Ramos (cell line): Measurements from ENCODE around the gene TMEM170B.

Experiments used
- in situ Hi-C: fragments of 300-500 bp; cut with MboI; formaldehyde crosslinking; loops from one replicate; pipeline ENCODE4 v1.14.3; 2022; ENCODE audit warnings: low sequenced_read_pairs; ENCODE audit not compliant: unreplicated experiment

TMEM170B gene

DNA sequence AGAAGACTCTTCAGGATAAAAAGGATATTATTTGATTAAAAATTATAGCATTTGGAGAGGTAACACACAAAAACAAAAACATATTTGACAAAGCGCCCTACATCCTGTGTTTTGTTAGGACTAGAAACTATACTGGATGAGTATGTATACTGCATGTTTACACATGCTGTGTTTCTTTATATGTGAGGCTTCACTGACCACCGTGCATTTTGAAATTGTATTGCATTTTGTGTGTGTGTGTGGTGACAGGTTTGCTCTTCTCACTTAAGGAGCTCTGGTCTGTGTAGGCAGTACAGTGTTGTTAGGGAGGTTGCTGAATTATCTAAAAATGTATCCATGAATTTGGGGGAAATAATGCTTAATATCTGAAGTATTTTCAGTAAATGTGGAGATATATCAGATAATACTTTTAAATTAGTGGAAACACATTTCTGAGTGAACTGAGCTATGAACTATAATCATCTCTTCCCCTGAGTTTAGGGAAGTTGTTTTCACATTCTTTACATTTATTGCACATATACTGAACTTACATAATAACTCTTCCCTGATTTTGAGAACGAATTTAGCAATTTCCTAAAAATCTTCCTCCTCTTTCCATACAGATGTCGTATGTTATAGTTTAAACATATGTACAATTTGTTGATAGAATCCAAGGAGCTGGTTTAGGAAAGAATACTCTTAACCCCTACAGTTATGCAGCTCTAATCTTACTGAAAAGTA lies 43.3 kb downstream of the TMEM170B start:
- in situ Hi-C loops: no loop called here

DNA sequence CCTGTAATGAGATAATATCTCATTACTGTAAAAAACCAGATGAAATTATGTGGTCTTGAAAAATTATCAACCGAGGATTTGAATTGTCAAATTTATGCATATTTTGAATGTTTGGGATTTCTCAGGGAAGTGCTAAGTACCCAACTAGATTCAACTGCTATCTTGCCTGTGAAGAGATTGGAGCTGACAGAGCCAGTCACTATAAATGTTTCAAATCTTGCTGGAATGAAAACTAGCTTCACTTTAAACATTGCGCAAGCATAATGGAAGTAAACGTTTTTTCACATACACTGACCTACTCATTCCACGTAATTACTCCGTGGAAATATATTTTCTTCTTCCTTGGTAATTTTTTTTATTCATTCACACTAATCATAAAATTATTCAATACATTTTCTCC lies 46.7 kb downstream of the TMEM170B start:
- in situ Hi-C loops: no loop called here

DNA sequence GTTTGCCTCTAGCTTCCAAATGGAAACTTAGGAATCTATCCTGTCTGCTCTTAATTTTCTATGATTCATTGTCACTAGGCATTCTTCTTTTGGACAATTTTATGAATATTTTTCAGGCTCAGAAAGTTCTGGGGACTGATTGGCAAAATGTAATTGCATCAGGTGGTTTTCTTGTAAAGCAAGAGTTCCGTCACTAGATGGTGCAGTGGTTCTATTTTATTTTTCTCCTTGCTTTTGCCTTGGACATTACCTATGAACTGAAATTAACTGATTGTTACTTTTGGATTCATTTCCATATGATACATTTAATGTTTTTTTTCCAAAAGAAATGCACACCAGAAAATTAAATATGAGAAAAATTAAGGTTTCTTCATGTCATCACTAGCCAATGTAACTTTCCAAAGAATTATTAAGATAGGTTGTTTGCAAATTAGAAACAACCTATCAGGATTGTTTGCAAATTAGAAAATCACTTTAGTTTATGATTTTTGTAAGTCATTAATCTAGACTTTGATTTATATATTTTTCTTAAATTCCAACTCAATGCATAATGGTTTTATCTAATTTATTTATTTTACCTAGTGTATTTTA lies 48.0 kb downstream of the TMEM170B start:
- in situ Hi-C loops: no loop called here

DNA sequence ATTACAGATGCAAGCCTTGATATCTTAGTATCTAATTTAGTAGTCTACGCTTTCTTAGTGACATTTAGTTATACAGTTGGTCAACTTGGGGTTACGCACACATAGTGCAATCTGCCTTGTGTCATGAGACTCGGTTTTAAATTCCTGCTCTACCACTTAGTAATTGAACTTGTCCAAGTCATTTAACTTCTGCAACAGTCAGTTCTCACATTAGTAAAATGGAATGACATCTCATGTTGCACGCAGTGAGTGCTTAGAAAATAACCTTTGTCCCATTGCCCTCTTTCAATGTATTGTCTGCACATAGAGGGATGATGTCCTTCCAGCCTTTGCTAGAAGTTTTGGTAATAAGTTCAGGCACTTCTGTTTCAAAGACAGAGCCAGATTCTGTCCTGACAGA lies 48.6 kb downstream of the TMEM170B start:
- in situ Hi-C loops: no loop called here

DNA sequence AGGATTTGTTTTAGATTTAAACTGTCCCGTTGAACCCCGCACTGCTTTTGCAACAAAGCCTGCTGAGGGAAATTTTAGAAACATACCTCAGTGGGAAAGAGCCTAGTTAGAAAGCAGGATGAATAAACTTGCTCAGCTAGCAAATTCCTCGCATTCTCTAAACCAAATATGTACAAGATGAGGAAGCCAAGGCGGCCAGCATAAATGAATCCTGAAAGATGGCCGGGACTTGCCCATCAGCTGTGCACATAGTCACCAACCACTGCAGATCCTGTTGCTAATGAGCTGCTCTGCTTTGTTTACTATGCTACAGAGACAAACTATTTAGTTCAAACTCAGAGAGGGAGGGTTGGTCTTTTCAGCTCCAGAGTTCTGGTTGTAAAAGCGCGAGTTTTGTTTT lies 49.0 kb downstream of the TMEM170B start:
- in situ Hi-C loops: no loop called here

DNA sequence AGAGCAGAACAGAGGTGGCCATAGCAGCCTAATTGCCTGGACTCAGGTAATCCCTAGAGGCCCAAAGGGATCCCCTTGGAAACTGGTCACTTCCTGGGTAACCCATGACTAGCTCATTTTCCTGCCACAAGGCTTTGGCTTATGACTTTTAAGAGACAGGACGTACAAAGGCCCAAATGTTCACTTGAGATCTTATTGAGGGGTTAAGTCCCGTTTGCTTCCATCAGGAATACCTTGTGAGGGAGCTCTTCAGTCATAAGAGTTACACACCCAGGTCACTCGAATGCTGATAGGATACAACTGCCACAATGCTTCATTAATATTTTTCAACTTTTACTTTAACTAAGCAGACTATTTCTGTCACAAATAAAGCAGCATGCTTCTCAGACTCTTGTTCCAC lies 51.7 kb downstream of the TMEM170B start:
- in situ Hi-C loops: no loop called here

DNA sequence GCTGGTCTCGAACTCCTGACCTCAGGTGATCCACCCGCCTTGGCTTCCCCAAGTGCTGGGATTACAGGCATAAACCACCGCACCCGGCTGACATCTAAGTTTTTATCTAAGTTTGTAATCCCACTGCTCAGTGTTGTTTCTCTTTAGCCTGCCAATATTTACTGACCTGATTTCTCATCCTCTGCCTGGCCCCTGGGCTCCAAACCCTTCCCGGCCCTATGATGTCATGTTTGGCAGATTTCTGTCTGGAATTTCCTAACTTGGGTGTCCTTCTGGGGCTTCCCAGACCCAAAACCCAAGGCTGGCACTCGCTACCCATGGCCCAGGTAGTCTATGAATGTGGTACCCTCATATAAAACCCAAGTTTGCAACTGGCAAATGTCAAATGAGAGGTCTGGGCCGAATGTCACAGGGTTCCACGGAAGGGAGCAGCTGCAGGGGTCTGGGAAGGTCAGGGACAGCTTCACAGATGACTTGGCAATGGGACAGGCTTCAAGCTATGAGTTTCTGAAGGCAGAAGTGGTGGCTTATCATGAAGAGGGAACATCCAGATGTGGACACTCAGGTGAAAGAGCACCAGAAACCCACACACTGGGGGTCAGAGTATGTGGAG lies 54.9 kb downstream of the TMEM170B start:
- in situ Hi-C loops: no loop called here

DNA sequence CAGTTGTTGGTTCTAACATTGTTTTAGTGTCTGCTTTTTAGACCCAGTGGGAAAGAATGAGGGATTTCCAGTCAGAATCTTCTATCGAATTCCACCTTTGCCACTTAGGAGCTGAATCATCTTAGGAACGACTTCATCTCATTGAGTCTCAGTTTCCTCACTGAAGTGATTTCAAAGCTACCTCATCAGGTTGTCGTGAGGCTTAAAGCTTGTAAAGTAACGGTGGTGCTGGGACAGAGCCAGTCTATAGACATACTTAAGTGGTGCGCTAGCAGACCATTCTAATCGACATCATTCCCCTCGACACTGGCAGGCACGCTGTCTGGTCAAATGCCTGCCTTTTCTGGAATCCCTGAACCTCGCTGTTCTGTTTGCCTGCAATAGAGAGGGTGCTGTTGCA lies 55.5 kb downstream of the TMEM170B start:
- in situ Hi-C loops: no loop called here

DNA sequence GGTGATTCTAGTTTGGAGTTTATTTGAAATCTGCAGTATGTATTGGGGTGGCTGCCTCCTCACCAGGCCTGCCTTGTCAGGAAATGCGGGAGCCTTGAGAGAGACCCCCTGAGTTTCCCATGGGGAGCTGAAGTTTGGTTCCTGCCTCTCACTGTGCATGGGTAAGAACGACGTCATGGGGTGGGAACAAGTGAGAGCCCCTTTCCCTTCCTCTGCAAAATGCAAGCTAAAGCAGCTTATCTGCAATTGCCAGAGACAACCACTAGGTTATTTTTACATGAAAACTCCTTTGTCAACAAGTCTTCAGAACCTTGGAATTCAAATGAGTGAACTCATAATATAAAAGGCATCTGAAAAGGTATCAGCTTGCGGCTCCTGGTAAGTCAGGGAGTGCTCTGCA lies 58.4 kb downstream of the TMEM170B start:
- in situ Hi-C loops: no loop called here

DNA sequence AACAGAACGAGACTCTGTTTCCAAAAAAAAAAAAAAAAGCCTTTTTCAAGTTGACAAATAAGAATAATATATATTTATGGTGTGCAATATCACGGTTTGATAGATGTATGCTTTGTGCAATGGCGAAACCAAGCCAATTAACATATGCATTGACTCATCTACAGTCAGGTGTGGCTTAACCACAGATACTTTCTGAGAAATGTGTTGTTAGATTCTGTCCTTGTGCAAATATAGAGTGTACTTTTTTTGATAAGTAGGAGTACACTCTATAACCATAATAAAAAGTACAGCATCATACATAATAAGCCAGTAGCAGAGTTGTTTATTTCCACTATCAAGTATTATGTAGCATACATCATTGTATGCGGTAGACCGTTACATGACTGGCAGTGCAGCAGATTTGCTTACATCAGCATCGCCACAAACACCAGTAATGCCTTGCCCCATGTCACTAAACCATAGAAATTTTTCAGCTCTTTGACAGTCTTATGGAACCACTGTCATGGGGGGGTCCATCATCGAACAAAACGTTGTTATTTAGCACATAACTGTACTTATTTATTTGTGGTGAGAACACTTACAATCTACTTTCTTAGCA lies 59.2 kb downstream of the TMEM170B start:
- in situ Hi-C loops: no loop called here

DNA sequence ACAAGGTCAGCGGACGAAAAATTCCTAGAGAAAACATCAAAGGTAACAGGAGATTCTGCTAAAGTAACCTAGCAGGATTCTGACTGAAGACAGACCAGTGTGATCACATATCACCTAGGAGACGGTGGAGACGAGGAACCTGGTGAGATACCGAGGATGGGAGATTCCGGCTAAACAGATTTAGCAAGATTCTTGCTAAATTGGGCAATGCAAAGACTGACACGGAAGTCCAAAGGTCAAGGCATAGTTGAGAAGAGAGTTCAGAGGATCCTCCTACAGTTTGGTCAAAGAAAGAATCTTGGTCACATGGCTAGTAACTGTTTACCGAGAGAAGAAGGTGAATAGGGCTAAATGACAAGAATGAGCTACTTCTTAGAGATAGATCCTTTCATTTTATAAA lies 61.1 kb downstream of the TMEM170B start:
- in situ Hi-C loops: no loop called here

DNA sequence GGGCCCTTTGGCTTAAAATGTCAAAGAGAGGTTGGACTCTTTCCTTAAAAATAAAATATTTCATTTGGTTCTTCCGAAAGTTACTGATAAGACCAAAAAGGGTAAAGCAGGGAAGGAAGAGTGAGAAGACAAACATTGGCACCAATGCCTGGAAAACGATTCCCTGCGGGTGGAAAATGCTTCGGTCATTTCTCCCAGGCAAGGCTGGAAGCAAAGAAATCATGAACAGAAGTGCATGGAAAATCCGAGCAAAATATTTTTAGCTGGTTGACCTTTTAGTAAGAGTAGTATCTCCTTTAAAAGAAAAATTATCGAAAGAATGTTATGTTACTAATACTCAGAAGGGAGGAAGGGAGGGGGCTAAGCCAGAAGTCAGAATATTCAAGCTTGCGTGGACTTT lies 62.7 kb downstream of the TMEM170B start:
- in situ Hi-C loops: no loop called here

DNA sequence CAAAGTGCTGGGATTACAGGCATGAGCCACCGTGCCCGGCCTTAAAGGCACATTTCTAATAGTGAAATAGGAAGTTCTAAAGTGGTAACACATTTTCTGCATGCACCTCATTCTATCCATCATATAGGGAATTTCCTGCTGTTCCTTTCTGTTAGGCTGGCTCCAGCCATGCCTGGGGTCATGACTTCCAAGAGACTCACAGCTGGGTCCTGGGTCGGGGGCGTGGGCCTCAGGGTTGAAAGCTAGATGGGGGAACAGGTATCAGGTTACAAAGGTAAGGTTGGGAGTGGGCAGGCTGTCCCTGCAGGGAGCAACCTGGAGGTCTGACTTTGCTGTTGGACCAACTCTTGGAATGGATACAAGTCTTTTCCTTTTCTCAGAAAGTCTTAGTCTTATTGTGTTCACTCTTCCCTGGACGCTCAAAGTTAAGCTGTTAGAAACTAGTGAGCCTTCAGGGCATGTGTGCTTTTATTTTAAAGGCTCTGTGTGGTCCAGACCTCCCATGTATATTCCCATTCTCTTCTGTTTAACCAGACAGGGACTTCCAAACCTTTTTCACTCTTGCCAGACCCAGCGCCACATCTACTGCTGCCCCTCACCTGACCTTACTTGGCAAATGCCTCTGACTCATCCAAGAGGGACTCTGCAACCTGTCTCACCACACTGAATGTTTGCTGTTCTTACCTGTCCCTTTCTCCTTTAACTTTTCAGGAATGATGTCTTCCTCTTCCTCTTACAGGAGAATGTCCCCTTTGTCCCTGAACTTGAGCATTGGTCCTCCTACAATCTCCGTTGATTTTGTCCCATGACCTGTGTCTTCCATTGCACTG lies 64.4 kb downstream of the TMEM170B start:
- in situ Hi-C loops: no loop called here

DNA sequence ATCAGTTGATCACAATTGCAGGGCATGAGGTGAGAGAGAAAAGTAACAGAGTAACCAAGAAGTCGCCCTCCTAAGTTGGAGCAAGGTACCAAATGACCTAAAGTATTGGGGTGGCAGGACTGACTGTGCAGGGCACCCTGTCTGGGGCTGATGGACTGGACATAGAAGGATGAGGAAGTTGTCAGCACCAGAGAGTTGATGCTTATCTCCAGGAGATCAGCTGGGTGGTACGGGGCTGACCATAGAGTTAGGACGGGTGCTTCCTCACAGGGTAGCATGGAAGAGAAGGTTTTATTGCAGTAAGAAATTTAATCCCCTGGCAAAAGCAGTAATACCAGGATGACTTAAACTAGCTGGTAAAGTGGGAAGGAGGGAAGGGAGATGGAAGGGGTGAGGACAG lies 66.7 kb downstream of the TMEM170B start:
- in situ Hi-C loops: no loop called here

DNA sequence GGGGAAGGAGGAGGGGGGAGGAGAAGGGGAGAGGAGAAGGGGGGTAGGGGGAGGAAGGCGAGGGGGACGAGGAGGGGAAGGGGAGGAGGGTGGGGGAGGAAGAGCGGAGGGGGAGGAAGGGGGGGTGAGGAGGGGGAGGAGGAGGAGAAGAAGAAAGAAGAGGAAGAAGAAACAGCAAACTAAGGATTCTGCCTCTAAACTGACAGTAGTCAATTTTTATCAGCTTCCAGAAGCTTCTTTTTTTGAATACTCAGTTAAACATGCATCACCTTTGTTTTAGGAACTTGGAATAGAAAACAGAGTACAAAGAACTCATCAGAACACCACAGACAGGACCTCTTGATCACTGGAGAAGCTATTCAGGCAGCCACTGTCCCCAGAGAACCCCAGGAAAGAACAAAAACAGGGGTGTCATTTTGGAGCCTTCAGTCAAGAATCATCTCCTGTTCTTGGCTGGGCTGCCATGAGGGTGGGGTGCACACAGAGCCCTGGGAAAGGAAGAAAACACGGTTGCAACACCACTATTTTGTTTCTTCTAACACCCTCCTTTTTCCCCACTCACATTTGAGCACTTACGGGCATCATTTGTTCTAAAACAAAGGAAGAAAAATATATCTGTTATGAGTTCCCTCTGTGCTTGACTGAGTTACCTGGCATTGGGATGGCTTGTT lies 67.4 kb downstream of the TMEM170B start:
- in situ Hi-C loops: no loop called here

DNA sequence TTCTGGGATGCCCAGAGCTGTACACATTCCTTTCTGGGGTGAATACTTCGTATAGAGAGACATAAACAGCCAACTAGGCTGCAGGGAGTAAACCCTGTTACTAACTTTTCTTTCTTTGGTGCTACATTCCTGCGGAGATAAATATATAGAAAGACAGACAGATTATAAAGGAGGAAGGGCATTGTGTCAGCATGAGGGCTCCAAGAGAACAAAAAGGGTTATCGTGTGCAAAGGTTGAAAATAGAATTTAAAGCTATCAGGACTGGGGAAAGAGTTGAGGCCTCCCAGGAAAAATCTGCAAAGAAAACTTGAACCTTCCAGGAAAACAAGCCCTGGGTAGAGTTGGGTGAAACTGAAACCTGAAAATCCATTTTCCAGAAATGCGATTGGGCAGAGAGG lies 68.0 kb downstream of the TMEM170B start:
- in situ Hi-C loops: no loop called here

DNA sequence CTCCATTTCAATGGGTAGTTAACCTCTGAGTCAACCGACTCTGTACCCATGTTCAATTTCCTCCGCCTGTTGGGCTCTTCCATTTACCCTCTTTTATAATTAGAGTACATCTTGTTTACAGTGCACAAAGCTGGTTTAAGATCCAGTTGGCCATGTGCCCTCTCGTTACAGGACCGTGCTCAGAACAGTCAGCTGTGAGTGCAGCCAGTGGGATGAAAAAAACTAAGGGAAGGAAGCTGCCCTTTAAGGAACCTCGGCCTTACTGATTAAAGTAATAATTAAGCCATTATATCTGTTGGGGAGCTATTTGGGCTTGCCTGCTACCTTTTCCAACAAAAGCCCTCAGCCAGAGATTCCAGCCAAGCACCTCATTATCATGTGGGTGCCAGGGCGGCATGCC lies 68.8 kb downstream of the TMEM170B start:
- in situ Hi-C loops: no loop called here

DNA sequence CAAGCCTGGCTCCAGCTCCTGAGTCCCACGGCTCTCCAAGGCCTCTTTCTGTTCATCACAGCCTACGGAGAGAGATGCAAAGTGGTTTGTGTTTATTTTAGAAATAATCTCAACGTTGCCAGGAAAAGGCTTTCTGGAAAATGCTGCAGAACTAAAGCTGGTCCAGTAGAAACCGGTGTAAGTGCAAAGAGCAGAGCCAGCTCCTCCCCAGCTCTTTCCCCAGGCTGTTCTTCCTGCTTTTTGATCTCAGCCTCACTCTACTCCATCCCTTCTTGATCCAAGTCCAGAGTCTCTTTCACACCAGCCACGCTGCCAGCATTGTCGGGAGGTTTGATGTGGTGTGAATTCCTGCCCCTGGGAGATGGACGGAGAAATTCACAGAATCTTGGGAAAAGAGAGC lies 69.8 kb downstream of the TMEM170B start:
- in situ Hi-C loops: no loop called here

DNA sequence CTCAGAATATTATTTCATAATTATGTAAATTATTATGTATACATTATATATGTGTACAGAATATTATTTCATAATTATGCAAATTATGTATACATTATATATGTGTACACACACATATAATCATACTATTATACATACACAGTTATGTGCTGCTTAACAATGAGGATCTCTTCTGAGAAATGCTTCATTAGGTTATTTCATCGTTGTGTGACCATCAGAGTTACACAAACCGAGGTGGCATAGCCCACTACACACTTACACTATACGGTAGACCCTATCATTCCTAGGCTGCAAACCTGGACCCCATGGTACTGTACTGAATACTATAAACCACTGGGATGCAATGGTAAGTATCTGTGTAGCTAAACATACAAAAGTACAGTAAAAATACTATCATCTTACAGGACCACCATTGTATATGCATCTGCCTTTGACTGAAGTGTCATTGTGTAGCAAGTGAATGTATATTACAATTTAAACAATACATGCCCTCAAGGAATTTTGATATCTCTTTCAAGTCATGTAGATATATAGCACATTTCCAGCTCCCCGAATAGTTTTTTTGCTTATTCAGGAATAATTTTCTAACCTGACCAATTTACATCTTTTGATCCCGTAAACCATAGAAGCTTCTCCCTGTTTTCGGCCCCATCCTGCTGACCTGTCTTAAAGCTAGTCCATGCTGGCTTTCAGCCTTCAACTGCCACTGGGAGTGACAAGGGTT lies 71.2 kb downstream of the TMEM170B start:
- in situ Hi-C loops: no loop called here
